Limb (tissue), 2 donors: Measurements from ENCODE around the gene LY6G5C.

Source experiments
- DNase-seq, 2 donors: peaks; one replicate each; pipeline ENCODE4 v3.0.0-alpha.2; 2016; ENCODE audit errors: extremely low spot score in 2 of 2

The LY6G5C gene, protein sequence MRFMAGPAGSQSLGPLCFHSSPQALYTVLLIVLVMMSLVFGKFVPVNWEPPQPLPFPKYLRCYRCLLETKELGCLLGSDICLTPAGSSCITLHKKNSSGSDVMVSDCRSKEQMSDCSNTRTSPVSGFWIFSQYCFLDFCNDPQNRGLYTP

DNA sequence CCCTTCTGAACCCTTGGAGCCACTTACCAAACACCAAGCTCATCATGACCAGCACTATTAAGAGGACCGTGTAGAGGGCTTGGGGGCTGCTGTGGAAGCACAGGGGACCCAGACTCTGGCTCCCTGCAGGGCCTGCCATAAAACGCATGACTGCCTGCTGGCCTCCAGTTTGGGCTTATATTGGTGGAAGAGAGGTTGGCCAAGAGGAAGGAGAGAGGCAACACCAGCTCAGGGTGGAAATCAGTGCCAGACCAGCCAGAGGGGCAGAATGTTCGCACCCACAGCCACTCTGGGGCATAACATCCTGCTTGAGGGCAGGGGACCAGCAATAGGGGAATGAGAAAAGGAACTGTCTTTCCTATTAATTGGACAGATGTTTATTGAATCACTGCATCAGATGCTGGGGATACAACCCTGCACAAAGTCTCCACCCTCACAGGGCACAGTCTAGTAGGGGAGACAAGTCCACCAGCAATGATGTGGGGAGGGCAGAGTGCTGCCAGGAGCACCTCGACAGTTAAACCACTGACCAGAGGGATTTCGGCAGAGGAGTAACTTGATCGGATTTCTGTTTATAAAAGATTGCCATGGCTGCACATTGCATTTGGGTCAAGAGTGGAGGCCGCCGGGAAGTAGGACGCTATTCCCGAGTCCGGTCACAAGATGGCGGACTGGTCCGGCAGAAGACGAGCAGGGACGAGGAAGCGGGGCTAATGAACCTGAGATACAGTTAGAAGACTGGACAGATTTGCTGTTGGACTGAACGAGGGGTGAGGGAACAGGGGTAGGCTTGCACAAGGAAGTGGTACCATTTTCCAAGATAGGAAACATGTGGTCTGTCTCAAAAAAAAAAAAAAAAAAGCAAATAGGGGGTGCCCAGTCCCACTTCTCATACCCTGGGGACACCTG lies at the start of gene LY6G5C:
TSS of gene LY6G5C (minus strand) at position 842 of the 909 bp plus-strand sequence. CDS start at position 148, 694 bp downstream.
- peak; percentile 86 to 92 for DNase-seq

- DNase-seq = peak; percentile 93 to 95
Observed at GRCh38 chr6:31729979-31730630, 49.2 kb upstream of the LY6G5C start.

DNA sequence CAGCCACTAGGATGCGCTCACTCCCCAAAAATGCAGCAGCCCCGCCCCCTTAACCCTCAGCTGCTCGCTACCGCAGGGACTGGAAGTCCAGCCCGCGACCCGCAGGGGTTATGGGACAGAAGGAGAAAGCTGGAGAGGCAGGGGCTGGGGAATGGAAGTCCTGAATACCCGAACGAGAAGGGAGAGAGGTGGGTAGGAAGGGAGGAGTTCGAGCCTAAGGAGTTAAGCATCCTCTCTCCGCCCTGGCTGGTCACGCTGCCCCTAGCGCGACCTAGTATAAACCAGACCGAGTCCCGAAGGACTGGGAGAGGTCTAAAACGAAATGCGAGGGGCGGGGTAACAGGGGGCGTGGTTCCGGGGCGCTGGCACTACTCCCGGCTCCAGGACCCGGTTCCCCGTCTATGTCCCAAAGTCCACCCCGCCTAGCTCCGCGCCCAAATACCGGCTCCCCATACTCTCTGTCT lies 48.7 kb upstream of the LY6G5C start:
- peak; percentile 84 to 92 for DNase-seq

GRCh38 chr6:31728767-31729514 lies 48.1 kb upstream of the LY6G5C start, which contains the start of gene DDAH2:
Gene DDAH2 (minus strand): TSS chr6:31729299. CDS start chr6:31729161, 138 bp downstream.
- no peak for DNase-seq

- DNase-seq = peak in 1 of 2 donors; percentile 36
Observed at GRCh38 chr6:31727717-31728671, 47.1 kb upstream of the LY6G5C start.

DNA sequence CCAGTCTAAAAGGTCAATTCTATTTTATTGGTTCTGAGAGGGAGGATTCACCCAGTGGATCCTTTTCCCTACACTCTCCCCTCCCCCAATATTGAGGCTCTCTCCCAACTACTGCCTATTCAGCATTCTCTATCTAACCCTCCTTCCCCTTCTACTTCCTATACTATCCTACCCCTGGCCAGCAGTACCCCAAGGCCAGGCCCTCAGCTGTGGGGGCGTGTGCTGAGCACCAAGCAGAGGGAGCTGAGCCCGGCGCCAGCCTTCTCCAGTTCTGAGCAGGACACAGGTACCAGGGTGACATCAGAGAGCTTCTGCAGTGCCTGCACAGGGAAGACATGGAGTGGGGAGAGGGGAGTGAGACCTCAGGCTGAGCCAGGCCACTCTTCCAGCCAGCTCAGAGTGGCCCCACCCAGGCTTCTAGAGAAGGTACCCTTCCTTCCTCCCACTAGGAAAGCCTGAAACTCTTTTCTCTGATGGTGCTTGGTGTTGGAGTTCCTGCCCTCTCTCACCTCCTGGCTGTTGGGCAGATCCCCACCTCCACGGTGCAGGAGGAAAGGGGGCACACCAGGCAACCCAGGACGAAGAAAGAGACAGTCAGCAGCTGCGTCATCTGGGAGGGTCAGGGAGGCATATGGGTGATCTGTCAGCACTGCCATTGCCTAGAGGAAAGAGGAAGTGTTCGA lies 46.3 kb upstream of the LY6G5C start:
- no peak for DNase-seq

- no peak for DNase-seq
Observed at GRCh38 chr6:31725502-31726350, 44.9 kb upstream of the LY6G5C start.

DNA sequence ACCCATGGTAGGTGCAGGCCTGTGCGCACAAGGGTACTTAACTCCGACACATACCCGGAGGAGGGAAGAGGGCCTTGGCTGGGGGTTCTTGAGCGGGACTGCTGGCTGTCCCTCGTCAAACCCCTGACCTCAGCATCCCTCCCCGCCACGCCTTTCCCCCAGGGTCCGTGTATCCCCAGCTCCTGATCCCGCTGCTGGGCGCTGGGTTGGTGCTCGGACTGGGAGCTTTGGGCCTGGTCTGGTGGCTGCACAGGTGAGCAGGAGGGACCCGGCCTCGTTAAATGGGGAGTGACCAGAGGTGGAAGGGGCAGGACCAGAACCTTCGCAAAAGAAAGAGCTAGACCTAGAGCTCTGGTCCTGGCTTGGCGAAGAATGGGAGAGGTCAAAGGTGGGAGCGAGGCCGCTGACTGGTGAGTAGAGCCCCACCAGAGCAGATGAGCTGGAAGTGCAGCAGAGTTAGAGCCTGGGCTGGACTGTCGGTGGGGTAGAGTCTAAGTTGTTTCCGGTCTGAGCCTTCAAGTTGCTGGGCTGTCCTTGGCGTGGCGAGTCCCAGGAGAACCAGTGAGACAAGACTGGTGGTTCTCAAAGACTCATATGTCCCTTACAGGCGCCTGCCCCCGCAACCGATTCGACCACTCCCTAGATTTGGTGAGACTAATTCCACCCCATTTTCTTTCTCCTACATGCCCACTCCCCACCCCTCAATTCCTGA lies 43.3 kb upstream of the LY6G5C start:
- DNase-seq = no peak

- no peak for DNase-seq
Observed at GRCh38 chr6:31723245-31723979, 42.5 kb upstream of the LY6G5C start, which contains the start of gene MPIG6B. Gene MPIG6B (plus strand): TSS chr6:31723373. CDS start chr6:31723384, 11 bp downstream.

DNA sequence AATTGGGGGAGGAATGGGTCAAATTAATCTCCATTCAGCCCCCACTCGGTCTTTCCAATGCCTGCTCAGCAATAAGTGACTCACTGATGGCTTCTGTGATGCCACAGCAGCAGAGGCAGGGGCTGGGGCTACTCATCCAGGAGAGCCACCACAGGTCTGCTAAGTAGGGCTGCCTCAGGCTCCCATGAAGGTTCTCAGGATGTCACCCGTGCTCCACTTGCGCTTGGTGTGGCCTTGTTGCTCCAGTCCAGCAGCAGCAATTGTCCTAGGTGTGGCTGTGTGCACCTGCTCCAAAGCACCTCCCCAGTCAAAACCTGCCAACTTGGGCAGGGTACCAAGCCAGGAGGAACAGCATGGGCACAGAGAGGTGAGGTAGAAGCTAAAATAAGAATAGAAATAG lies 41.3 kb upstream of the LY6G5C start:
- DNase-seq = no peak

GRCh38 chr6:31721351-31722020 lies 40.6 kb upstream of the LY6G5C start, which contains the start of gene LY6G6C:
Gene LY6G6C (minus strand): TSS chr6:31721746. CDS start chr6:31721679, 67 bp downstream.
- DNase-seq = no peak

DNA sequence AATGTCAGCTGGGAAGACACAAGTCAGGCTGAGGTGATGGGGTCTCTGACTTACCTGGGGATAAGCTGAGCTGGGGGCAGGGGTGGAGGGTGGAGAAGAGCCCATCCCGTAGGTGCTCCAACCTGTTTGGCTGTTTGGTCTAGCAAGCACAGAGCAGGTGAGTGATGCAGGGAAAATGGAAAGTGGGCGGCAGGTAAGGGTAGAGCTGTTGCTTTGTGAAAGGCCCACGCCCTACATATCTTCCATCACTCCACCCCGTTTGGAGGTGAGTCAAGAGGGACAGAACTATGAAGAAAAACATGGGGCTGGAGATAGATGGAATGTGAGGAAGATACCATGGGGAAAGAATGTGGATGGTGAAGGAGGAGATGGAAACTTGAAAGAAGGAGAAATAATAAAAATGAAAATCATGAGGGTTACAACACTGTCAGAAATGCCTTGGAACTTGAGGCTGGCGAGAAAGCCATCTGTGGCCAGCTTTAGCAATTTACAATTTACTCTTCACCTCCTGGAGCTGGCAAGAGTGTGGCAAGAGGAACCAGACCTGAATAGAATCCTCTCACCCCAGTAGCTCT lies 39.4 kb upstream of the LY6G5C start:
- no peak for DNase-seq

DNA sequence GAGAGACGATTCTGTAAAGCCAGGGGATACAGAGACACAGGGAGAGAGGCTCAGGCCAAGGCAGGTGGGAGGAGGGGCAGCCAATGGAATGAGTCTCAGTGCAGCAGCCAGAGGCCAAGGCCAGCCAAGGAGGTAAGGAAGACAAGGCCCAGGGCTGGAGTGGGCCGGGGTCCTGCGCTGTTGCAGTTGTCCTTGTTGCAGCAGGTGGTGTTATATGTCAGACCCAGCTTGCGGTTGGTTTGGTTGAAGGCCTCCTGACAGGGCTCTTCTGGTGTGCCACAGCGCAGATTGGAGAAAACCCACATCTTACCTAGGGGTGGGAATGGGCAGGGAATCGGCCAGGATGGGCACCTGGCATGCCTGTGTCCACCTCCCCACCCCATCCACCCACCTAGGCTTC lies 38.1 kb upstream of the LY6G5C start:
- no peak for DNase-seq

DNA sequence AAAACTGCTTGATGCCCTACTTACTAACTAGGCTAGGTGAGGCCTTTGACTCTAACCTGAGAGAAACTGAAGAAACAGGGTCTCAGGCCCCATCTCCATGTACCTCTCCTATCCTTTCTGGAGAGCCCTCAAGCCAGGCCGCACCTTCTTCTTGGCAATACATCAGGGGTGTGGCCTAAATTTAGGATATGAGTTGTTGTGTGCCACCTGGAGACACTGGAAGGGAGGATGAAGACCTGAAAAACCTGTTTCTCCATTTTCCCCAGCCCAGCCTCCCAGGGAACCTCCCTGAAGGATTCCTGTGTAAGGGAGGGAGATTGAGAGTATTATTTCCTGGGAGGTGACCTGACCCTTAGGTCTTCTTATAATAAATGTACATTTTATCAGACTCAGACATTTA lies 37.4 kb upstream of the LY6G5C start:
- DNase-seq = no peak

DNA sequence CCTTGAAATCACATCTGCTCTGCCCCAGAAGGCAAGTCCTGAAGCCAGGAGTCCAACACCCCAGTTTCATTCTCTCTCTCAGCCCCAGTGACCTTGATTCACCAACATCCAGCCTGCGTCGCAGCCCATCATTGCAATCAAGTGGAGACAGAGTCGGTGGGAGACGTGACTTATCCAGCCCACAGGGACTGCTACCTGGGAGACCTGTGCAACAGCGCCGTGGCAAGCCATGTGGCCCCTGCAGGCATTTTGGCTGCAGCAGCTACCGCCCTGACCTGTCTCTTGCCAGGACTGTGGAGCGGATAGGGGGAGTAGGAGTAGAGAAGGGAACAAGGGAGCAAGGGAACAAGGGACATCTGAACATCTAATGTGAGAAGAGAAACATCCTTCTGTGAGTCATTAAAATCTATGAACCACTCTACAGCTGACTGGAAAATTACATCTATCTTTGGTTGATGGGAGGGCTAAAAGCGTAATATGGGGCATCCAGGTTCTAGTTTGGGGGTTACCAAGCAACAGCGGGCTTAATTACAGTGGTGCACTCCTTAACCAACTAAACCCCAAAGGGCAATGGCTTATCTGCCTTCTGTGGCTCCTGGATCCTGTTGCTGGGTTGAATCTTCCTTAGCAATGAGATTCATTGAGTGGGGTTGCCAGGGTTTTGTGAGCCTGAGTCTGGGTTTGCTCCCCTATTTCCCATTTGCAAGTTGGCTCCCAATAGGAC lies 36.8 kb upstream of the LY6G5C start:
- DNase-seq = no peak
